Endothelial cell of umbilical vein (primary cell): ENCODE measurements around the gene PLRG1. TPM values are rescaled to one million over a fixed set of nuclear protein-coding genes. Genes with fewer than 3 reads are reported as not detected.

ENCODE experiments used
- BruUV-seq: library from RNA; stranded (reverse); fragments of 400-500 nt; replicated peaks from 2 replicates; lab custom pipeline; 2021; lab: Mats Ljungman, UMichigan
- CTCF ChIA-PET: fragments of 300-600, 350-600 bp; sonication (Branson Sonifier 250); formaldehyde crosslinking; loops from one replicate; lab custom pipeline; 2021; ENCODE audit warnings: antibody characterized with exemption, inconsistent platforms; lab: Charles Lee
- POLR2A ChIA-PET: fragments of 300-600, 350-600 bp; sonication (Branson Sonifier 250); formaldehyde crosslinking; loops from one replicate; lab custom pipeline; 2021; ENCODE audit warnings: antibody characterized with exemption, inconsistent platforms; lab: Charles Lee
- DNase-seq: peaks from one replicate; pipeline ENCODE4 v3.0.0-alpha.2; 2011; ENCODE audit warnings: low read depth, low spot score
- FAIRE-seq: peaks from 2 replicates; lab custom pipeline; 2011; peaks lifted over from hg19 to GRCh38; lab: Jason Lieb, UNC
- H2AFZ ChIP-seq: 2 replicates; pipeline ENCODE4 v1.6.0; 2012; ENCODE audit warnings: low read depth, low read length, control low read depth, inconsistent platforms
- H3K27ac ChIP-seq: 2 replicates; pipeline ENCODE4 v1.5.1; 2011; ENCODE audit warnings: low read depth, mild to moderate bottlenecking, control low read depth, low read length, moderate library complexity; ENCODE audit not compliant: insufficient read depth
- H3K27me3 ChIP-seq, 2 experiments: 2 replicates each; pipeline versions ENCODE4 v1.6.0 to v1.6.1; 2011; ENCODE audit warnings: low read length in 2 of 2, mixed read lengths in 1 of 2; ENCODE audit not compliant: control insufficient read depth in 2 of 2, insufficient read depth in 2 of 2
- H3K36me3 ChIP-seq, 2 experiments: 2 replicates in 1 of 2; 3 replicates in 1 of 2; pipeline ENCODE4 v1.5.1; 2011; ENCODE audit warnings: low read length in 2 of 2, mild to moderate bottlenecking in 1 of 2, moderate library complexity in 1 of 2; ENCODE audit not compliant: control insufficient read depth in 2 of 2, insufficient read depth in 2 of 2; ENCODE audit errors: extremely low read depth in 1 of 2
- H3K4me1 ChIP-seq: 3 replicates; pipeline ENCODE4 v1.5.1; 2011; ENCODE audit warnings: mild to moderate bottlenecking, low read length; ENCODE audit not compliant: control insufficient read depth, insufficient read depth; ENCODE audit errors: extremely low read depth
- H3K4me2 ChIP-seq: 2 replicates; pipeline ENCODE4 v1.6.1; 2011; ENCODE audit warnings: low read length, control low read depth, mixed read lengths; ENCODE audit not compliant: insufficient read depth
- H3K4me3 ChIP-seq, 3 experiments: fragments of 200-600 bp in 1 of 3; sonication (generic), shearing (Covaris generic) in 1 of 3; replicated peaks in 1 of 3; 2 replicates each; pipeline ENCODE4 v1.5.1; 2011 to 2016; ENCODE audit warnings: control low read depth in 3 of 3, low read length in 3 of 3, mild to moderate bottlenecking in 2 of 3, inconsistent platforms in 1 of 3, low read depth in 1 of 3, moderate library complexity in 1 of 3; ENCODE audit not compliant: insufficient read depth in 1 of 3
- H3K79me2 ChIP-seq: 2 replicates; pipeline ENCODE4 v1.6.0; 2012; ENCODE audit warnings: low read length, inconsistent platforms; ENCODE audit not compliant: control insufficient read depth, insufficient read depth
- H3K9ac ChIP-seq: replicated peaks from 2 replicates; pipeline ENCODE3; 2011; ENCODE audit warnings: low read length, control low read depth; ENCODE audit not compliant: insufficient read depth; ENCODE audit errors: extremely low read depth
- H3K9me1 ChIP-seq: replicated peaks from 3 replicates; pipeline ENCODE4 v1.6.0; 2011; ENCODE audit warnings: mild to moderate bottlenecking, low read length; ENCODE audit not compliant: control insufficient read depth, insufficient read depth; ENCODE audit errors: extremely low read depth
- H3K9me3 ChIP-seq: replicated peaks from 2 replicates; pipeline ENCODE4 v1.5.1; 2012; ENCODE audit warnings: low read length, inconsistent platforms; ENCODE audit not compliant: control insufficient read depth, insufficient read depth
- H4K20me1 ChIP-seq: replicated peaks from 2 replicates; pipeline ENCODE3; 2011; ENCODE audit warnings: mild to moderate bottlenecking, low read length; ENCODE audit not compliant: control insufficient read depth, insufficient read depth; ENCODE audit errors: extremely low read depth
- FOS ChIP-seq: IDR thresholded peaks from 2 replicates; pipeline ENCODE4 v1.6.1; 2011; ENCODE audit warnings: mild to moderate bottlenecking, low read length, moderate library complexity, borderline replicate concordance; ENCODE audit not compliant: insufficient read depth
- GATA2 ChIP-seq: IDR thresholded peaks from 2 replicates; pipeline ENCODE4 v1.7.0; 2011; ENCODE audit warnings: low read depth, mild to moderate bottlenecking, moderate library complexity, mixed read lengths, low read length; ENCODE audit not compliant: insufficient read length, insufficient read depth
- POLR2A ChIP-seq: IDR thresholded peaks from 2 replicates; pipeline ENCODE4 v1.6.1; 2012; ENCODE audit warnings: low read depth, mild to moderate bottlenecking, control low read depth, low read length
- dilution Hi-C: fragments of 300-500 bp; cut with MboI; formaldehyde crosslinking; loops from one replicate; pipeline ENCODE4 v1.15.0; 2019; ENCODE audit warnings: low sequenced_read_pairs; ENCODE audit not compliant: extremely low pct_ligation_motif_present
- intact Hi-C: fragments of 100-400 bp; cut with micrococcal nuclease; formaldehyde crosslinking; loops from one replicate; pipeline ENCODE4 v1.10.0; 2022
- polyA plus RNA-seq, 4 experiments: library from polyadenylated mRNA; depleted of rRNA in 3 of 4; stranded (reverse) in 3 of 4; unstranded in 1 of 4; fragments of >200 nt; gene quantifications; 2 replicates each; pipeline versions ENCODE4 v1.2.1 to v1.2.3, GENCODE V29; 2011 to 2012; ENCODE audit warnings: missing spikeins in 1 of 4
- total RNA-seq: library from RNA; stranded (reverse); gene quantifications from 2 replicates; pipeline ENCODE4 v1.2.3, GENCODE V29; 2021
- TF ChIP-seq, protein P1 (sequence below), 2 donors: IDR thresholded peaks; 1 replicate in 1 of 2; 2 replicates in 1 of 2; pipeline ENCODE4 v1.5.1; 2011; ENCODE audit warnings: low read length in 2 of 2, mild to moderate bottlenecking in 2 of 2, moderate library complexity in 2 of 2, control low read depth in 1 of 2, inconsistent platforms in 1 of 2, low read depth in 1 of 2; ENCODE audit not compliant: insufficient read depth in 1 of 2; ENCODE audit errors: extremely low read depth in 1 of 2
- TF ChIP-seq, protein P2 (sequence below): IDR thresholded peaks from 2 replicates; pipeline ENCODE4 v1.6.1; 2011; ENCODE audit not compliant: insufficient read depth, insufficient read length

Gene PLRG1
- total and polyA plus RNA-seq, 2 donors (not counting 3 experiments of a cell fraction or from before 2014, with no cell fraction given), result 50.9 to 91.9 TPM

DNA sequence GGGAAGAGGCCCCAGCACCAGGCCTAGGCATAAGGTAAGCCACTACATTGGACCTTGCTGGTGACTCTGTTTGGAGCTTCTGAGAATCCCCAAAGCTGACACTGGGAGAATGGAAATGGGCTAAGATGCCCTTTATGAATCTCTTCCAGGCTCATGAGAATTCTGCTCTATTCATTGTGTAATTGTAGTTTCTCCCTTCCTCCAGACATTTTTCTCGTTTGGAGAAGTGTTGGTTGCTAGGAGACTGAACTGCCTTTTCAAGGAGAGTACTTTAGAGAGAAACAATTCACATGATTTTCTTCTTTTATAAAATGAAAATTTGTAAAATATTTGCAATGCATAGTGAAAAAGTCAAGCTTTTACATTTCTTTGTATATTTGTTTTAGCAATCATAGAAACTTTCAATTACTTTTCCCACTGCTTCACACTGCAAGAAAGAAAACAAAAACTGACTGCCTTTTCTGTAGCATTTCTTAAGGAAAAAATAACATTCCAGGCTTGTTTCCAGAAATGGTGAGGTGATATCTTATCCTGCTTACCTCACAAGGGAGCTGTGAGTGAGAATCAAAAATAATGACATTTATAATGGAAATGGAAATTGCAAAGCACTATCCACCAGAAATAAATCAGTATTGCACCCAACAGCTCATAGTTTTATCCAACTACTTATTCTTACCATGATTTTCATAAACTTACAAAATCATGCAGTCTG is 33.7 kb downstream of the PLRG1 start:
- no peak for DNase-seq
- Histone ChIP-seq H3K4me2 (no peak overlapping the region), H3K4me1 (no peaks in the 10 kb centered on the region), H3K4me3 (no peak overlapping the region), H3K9ac (no peak overlapping the region), H3K36me3 (no peaks in the 10 kb centered on the region), H2AFZ (no peak overlapping the region), H3K9me3 (no peaks in the 10 kb centered on the region), H3K27ac (no peak overlapping the region), H4K20me1 (no peaks in the 10 kb centered on the region), H3K27me3 (no peaks in the 10 kb centered on the region), H3K79me2 (no peaks in the 10 kb centered on the region), H3K9me1 (no peaks in the 10 kb centered on the region)
- POLR2A ChIA-PET, result no interaction called here
- intact Hi-C loops, result no loop called here
- BruUV-seq, result no TSS peak
- dilution Hi-C loops, result no loop called here
- FAIRE-seq, result no peak
- CTCF ChIA-PET, result interaction anchor here (1.4 to 2.7 kb wide), 2 partner anchors 10 to 11 kb away, joined by 3 to 10 read pairs; no protein-coding TSS in a partner anchor
- TF ChIP-seq GATA2, result no peak
- TF ChIP-seq, protein P1, sequence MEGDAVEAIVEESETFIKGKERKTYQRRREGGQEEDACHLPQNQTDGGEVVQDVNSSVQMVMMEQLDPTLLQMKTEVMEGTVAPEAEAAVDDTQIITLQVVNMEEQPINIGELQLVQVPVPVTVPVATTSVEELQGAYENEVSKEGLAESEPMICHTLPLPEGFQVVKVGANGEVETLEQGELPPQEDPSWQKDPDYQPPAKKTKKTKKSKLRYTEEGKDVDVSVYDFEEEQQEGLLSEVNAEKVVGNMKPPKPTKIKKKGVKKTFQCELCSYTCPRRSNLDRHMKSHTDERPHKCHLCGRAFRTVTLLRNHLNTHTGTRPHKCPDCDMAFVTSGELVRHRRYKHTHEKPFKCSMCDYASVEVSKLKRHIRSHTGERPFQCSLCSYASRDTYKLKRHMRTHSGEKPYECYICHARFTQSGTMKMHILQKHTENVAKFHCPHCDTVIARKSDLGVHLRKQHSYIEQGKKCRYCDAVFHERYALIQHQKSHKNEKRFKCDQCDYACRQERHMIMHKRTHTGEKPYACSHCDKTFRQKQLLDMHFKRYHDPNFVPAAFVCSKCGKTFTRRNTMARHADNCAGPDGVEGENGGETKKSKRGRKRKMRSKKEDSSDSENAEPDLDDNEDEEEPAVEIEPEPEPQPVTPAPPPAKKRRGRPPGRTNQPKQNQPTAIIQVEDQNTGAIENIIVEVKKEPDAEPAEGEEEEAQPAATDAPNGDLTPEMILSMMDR (IDR thresholded peaks at IDR 0.05; ENCODE audit: extremely low read depth in 1 of 2, insufficient read depth in 1 of 2, low read depth in 1 of 2, low read length in 2 of 2), result no peak
- TF ChIP-seq FOS, result no peak
- TF ChIP-seq, protein P2, sequence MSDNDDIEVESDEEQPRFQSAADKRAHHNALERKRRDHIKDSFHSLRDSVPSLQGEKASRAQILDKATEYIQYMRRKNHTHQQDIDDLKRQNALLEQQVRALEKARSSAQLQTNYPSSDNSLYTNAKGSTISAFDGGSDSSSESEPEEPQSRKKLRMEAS, result no peak
- no peak for TF ChIP-seq POLR2A
